Measurements from ENCODE around the gene SLIT1.

DNA sequence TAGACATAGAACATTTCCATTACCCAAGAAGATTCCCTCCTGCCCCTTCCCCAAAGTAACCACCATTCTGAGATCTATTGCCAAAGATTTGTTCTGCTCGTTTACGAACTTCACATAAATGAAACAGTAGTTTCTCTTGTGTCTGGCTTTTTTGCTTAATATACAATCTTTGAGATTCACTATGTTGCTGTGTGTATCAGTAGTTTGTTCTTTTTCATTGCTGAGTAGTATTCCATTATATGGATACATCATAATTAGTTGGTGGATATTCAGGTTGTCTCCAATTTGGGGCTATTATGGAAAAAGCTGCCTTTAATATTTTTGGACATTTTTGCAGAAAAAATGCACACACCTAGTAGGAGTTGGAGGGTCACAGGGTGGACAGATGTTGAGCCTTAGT lies 124.3 kb downstream of the SLIT1 start:
- TF ChIP-seq BACH2 (CRISPR knock-in tag; IDR thresholded peaks at IDR 0.05; ENCODE audit: borderline replicate concordance) (no peak), CREB5 (CRISPR knock-in tag; IDR thresholded peaks at IDR 0.05; ENCODE audit: low read depth) (no peak)
